DMS53 treated with DMSO at 0.1 percent for 48 hours (cell line): ENCODE data around the gene PATE3.

ENCODE experiments used
- DNase-seq: peaks from one replicate; lab custom pipeline; 2025; ENCODE audit not compliant: unreplicated experiment; lab: John Stamatoyannopoulos, UW

PATE3 gene, protein sequence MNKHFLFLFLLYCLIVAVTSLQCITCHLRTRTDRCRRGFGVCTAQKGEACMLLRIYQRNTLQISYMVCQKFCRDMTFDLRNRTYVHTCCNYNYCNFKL

GRCh38 chr11:125787827-125788226 is at the start of gene PATE3:
Gene PATE3, plus strand, starts transcription at chr11:125788127. Its CDS starts 25 bp downstream, at chr11:125788152.
- DNase-seq, result no peak

DNA sequence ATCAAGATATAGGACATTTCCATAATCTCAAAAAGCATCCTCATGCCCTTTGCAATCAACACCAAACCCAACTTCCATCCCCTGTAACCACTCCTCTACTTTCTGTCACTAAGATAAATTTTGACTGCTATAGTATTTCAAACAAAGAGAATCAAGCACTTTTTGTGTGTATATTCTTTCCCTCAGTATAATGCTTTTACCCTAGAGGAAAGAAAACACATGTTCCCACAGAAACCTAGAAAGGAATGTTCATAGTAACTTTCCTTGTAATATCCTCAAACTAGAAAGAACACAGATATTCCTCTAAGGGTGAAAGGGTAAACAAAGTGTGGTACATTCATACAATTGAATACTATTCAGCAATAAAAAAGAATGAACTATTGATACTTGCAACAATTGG is 47.3 kb upstream of the PATE3 start:
- no peak for DNase-seq

DNA sequence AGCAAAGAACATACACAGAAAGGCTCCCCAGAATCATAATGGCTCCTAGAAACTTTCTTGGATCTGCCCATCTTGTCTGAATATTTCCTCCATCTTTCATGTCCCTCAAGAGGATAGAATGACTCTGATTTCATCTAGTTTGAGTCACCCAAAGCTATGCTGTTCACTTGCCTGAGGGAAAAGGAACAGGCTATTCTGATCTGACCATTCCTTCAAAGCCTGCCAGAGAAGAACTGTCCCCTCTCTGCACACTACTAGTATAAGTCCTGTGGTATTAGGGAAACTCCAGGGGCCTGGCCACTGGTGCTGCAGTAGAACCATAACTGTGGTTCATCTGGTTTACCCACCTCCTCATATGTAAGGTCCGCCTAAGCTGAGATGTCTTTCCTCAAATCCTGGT is 44.2 kb upstream of the PATE3 start:
- no peak for DNase-seq

- no peak for DNase-seq
Observed at GRCh38 chr11:125745979-125746378, 41.9 kb upstream of the PATE3 start, which contains the start of gene PATE1. Gene PATE1, plus strand, starts transcription at chr11:125746279. Its CDS starts 26 bp downstream, at chr11:125746305.

GRCh38 chr11:125750629-125751028 is 37.3 kb upstream of the PATE3 start:
- no peak for DNase-seq

DNA sequence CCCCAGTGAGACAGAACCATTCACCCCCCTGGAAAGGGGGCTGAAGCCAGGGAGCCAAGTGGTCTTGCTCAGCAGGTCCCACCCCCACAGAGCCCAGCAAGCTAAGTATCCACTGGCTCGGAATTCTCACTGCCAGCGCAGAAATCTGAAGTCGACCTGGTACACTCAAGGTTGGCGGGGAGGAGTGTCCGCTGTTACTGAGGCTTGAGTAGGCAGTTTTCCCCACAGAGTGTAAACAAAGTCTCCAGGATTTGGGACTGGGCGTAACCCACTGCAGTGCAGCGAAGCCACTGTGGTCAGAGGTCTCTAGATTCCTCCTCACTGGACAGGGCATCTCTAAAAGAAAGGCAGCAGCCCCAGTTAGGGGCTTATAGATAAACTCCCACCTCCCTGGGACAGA is 31.9 kb upstream of the PATE3 start:
- DNase-seq, result no peak

- no peak for DNase-seq
Observed at GRCh38 chr11:125762445-125762844, 25.5 kb upstream of the PATE3 start.

GRCh38 chr11:125763483-125763882 is 24.4 kb upstream of the PATE3 start:
- DNase-seq, result no peak

- no peak for DNase-seq
Observed at GRCh38 chr11:125766251-125766650, 21.7 kb upstream of the PATE3 start.

- DNase-seq, result no peak
Observed at GRCh38 chr11:125768336-125769046, 19.4 kb upstream of the PATE3 start.

DNA sequence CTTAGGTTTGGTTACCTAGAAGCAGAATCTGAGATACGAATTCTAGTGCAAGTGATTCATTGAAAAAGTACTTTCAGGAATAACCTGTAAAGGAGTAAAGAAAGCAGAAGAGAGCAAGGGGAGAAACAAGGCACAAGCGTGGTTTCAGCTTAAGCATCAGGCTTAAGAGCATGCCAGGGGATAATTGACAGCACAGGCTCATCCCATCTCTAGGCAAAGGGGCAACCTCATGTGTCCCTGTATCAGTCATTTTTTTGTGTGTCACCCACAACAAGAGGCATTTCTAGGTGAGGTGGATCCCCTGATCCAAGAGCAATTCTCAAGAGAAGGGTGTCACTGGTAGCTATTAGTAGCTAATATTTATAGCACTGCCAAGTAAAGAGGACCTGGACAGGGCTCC is 17.3 kb upstream of the PATE3 start:
- no peak for DNase-seq

DNA sequence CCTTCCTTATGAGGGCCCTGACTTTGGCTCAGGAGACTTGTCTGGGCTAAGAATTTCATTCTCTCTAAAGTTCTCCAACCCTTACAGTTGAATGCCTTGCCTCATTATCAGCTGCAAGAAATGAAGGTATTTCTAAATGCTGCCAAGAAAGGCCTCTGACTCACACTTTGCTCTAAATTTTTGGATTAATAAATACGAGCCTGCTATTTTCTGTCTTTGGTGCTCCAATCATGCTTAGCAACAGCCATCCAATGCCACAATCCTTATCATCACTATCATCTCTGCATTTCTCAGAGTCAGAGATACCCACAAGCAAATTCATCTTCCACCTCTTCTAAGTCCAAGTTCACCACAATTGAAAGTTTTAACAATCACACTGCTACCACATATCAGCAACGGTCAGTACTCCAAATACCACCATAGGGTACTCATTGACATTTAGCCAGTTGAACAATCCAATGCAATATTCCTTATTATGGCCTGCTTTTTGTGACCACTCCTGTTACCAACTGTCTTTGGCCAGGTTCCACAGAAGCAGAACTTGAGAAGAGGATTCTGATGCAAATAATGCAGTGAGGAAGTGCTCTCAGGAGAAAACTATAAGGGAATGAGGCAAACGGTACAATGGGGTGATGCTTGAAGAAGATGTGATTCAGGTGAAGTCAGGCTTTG is 15.0 kb upstream of the PATE3 start:
- DNase-seq, result no peak

DNA sequence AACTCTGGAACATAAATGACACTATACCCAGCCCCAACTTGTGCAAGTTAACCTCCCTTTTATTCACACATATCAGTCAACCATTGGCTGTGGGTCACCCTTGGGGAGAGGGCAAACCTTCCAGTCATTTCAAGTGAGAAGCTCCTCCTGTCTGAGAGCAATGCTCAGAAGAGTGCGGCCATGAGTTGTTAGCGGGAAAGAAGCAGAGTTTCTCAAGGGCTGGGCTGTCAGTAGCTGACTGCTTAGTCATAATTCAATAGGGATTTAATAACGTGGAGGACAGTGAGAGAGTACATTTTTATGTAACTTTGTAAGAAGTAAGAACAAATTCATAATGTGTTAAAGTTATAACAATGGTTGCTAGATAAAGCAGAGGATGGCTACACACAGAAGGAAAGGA is 14.4 kb upstream of the PATE3 start:
- no peak for DNase-seq

- DNase-seq, result no peak
Observed at GRCh38 chr11:125777309-125777708, 10.6 kb upstream of the PATE3 start.

DNA sequence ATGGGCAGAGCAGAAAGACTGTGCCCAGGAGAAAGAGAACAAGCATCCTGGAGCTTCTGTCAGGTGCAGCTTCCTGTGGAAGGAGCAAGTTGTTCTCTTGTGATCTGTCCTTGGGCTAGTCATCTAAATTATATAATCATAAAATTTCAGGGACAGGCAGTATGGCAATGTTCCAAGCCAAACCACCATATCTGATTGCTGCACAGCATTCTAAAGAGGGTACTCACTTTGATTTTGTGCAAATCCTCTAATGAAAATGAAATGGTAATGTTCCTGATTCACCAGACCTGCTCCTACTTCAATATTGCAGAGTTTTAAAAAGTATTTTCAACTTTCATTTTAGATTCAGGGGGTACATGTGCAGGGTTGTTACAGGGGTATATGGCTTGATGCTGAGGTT is 9.2 kb upstream of the PATE3 start, which contains the start of gene PATE2:
Gene PATE2 (minus strand): TSS at position 101 of the 400 bp plus-strand sequence. CDS start 55 bp downstream, at position 46.
- no peak for DNase-seq

GRCh38 chr11:125784678-125785077 is 3.2 kb upstream of the PATE3 start:
- DNase-seq, result no peak

DNA sequence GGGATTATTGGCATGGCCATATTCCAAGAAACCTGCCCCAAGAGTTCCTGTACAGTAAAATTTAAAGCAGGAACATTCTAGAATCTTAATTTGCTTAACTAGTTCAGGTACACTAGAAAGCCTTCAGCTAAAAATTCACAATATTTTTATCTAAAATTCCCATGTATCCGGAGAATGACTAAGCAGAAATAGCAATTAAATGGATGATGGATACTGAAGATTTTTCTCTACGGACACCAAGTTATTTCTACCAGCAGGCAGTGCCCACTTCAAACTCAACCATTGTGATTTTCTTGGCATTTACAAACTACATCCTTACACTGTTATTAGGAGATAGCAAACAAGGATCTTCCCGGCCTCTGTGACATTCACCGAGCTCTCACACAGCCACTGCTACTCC is 2.9 kb downstream of the PATE3 start:
- no peak for DNase-seq

DNA sequence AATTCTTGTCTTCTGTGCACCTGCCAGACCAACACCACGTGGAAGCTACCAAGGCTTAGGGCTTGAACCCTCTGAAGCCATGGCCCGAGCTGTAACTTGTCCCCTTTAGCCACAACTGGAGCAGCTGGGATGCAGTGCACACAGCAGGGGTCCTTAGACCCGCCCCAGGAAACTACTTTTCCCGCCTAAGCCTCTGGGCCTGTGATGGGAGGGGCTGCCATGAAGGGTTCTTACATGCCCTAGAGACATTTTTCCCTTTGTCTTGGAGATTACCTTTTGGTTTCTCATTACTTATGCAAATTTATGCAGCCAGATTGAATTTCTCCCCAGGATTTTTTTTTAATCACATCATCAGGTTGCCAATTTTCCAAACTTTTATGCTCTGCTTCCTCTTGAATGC is 9.7 kb downstream of the PATE3 start:
- no peak for DNase-seq

DNA sequence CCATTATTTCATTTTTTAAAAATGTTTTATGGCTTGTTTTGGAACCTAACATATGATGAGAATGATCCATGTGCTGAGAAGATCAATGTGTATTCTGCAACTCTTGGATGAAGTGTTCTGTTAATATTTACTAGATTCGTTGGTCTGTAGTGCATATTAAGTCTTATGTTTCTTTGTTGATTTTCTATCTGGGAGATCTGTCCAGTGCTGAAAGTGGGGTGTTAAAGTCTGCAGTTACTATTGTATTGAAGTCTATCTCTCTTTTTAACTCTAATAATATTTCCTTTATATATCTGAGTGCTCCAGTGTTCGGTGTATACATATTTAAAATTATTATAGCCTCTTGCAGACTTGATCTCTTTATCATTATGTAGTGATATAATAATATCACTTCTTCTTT is 11.9 kb downstream of the PATE3 start:
- DNase-seq, result no peak

DNA sequence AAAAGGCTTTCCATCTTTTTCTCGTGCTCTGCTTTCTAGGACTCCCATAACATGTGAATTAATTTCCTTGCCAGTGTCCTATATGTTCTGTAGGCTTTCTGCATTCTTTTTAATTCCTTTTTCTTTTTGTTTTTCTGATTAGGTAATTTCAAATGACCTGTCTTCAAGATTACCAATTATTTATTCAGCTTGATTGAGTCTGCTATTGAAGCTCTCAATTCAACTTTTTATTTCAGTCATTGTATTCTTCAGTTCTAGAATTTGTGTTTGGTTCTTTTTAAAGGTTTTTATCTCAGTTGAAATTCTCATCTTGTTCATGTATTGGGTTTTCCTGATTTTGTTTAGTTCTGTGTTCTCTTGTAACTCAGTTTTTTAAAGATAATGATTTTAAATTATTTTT is 14.5 kb downstream of the PATE3 start:
- no peak for DNase-seq

GRCh38 chr11:125807909-125808308 is 20.0 kb downstream of the PATE3 start:
- no peak for DNase-seq

- no peak for DNase-seq
Observed at GRCh38 chr11:125833016-125833415, 45.1 kb downstream of the PATE3 start, which contains the start of gene PATE4. Gene PATE4, plus strand, starts transcription at chr11:125833316. Its CDS starts 44 bp downstream, at chr11:125833360.
